GM11168 (cell line): ENCODE results near the gene ACTA1.
"Not testable (repeated sequence)": the region's sequence is repeated elsewhere in the genome, so short reads cannot be mapped to it uniquely, and the experiment has no call there.

Source experiments
- in situ Hi-C: fragments of 300-500 bp; cut with MboI; formaldehyde crosslinking; loops from one replicate; pipeline ENCODE4 v1.12.0; 2022; ENCODE audit warnings: low sequenced_read_pairs; ENCODE audit not compliant: unreplicated experiment

ACTA1 gene

DNA sequence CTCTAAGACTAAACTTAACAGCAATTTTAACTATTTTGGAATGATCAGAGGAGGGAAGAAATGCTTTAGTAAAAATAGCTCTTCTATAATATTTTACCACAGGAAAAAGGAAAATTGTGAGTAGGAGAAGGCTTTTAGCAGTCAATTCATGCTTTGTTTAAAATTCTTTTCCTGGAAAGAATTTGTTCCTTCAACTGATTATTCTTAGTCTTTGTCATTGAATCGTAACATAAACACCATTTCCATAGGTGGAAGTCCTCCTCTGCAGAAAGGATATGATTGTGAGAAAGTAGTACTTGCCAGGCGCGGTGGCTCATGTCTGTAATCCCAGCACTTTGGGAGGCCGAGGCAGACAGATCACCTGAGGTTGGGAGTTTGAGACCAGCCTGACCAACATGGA, 11.9 kb upstream of the ACTA1 start:
- in situ Hi-C loops, result no loop called here

DNA sequence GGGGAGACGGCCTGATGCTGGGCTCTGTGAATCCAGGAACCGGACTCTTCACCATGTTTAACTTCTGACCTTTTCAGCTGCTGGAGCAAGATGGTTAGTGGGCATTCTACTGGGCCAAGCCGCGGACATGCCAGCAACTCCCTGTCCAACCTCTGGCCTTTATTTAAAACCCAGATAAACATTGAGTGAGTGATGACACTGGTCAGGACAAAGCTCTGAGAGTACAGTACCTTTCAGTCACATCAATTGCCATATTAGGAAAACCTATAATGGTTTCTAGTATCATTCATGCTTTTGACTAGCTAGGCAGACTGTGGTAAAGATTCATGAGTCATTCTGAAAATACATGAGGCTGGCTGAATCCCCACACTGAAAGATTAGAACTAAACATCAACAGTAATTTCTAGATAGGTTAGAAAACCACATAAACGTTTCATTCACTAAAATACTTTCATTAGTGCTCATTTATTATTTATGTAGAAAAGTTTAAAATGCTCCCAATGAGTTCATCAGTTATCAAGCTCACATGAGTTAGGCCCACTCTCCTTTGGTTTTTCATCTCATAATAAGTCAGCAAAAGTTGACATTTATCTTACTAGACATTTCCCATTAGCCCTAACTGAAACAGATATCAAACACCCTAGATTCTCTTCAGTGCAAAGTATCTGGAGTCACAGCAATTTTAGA, 7.1 kb upstream of the ACTA1 start:
- in situ Hi-C loops, result no loop called here

DNA sequence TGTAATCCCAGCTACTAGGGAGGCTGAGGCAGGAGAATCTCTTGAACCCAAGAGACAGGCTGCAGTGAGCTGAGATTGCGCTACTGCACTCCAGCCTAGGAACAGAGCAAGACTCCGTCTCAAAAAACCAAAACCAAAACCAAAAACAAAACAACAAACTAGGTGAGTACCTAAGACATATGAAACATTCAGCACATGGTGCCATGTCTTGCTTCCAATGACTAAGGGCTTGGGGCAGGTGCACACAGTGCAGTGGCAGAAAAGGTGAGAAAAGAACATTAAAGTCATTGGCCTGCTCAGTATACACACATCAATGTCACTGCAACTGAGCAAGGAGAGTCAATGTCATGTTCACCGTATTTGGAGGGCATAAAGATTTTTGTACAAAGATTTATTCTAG, 4.1 kb upstream of the ACTA1 start:
- in situ Hi-C loops, result no loop called here

DNA sequence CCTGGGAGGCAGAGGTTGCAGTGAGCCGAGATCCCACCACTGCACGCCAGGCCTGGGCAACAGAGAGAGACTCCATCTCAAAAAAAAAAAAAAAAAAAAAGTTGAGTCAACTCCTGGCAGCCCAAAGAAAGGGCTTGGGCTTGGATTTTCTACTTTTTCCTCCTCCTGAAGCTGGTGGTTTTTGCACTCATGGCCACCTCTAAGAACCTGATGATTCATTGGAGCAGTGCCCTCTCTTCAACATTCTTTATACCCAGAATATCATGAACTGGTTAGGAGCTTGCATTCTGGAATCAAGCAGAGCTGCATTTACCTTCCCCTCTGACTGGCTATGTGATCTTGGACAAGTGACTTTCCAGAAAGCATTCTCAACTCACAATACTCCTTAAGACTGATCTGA, 3.5 kb upstream of the ACTA1 start:
- in situ Hi-C loops, result no loop called here

DNA sequence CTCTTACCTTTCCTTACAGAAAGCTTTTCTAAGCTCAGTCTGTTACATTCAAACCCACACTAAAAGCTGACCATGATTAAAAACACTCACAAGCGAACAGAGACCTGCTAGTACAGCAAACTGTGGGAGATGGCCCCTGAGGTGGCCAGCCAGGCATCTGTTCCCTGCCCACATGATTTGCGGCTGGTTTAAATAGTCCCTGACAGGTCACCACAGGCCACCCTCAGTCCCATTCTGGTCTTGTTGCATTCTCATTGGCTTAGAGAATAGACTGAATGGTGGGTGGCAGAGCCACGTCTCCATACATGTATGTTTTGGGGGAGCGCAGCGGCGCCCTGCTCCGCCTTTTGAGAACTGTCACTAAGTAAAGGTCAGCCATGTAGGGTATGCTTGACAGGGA, 2.3 kb upstream of the ACTA1 start:
- in situ Hi-C loops, result no loop called here

DNA sequence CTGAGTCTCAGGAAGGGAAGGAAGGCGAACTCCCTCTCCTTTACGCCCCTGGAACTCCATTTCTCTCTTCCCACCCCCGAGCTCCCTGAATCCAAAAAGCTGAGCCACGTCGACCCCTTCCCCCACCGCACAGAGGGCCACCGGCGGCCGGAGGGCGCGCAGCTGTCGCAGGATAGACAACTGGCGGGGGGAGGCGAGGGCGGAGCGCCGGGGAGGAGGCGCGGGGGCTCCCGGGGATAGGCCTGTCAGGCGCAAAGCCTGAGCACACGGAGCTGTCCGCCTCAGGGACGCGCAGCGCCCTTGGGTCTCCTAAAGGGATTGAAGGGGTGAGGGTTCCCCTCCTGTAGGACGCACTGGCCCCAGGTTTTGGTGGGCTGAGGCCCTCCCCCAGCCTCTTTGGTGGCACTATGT, 752 bp upstream of the ACTA1 start:
- in situ Hi-C loops, result no loop called here

DNA sequence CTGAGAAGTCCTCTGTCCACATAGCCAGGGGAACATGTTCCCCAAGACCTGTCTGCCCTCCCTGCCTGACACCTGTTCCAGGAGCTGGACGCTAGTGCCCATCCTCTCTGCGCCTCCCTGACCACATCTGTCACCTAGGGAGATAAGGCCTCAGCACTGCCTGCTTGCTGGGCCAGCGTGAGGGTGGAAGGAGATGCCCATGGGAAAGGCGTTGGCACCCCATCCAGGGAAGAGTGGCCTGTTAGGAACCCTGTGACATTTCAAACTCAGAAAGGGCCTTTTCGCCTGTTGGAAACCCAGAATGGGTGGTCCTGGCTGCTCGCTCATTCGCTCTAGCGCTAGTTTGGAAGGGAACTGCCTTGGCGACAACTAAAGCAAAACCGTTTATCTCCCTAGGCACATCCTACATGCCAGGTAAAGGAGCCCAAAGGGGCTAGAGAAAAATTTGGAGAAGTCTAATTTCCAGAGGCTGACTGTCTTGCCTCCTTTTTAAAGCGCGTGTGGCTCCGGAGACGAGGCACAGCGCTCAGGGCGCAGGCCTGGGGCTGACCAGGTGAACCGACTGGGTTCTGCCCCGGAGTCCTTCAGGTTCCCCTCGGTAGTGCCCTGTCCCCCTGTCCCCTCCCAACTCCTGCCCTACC, 410 bp downstream of the ACTA1 start:
- in situ Hi-C loops, result no loop called here

DNA sequence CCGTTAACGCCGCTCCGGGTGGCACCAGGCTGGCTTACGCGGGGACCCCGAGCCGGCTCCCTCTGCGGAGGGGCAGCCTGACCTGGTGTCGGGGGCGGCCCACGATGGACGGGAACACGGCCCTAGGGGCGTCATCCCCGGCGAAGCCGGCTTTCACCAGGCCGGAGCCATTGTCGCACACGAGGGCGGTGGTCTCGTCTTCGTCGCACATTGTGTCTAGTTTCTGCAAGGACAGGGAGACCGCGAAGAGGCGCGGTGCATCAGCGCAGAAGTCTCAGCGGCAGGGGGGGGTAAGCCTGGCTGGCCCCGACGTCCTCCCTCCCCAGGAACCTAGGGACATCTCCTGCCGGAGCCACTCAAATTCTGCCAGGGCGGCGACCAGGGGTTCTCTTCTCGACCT, 989 bp downstream of the ACTA1 start:
- in situ Hi-C loops, result no loop called here

DNA sequence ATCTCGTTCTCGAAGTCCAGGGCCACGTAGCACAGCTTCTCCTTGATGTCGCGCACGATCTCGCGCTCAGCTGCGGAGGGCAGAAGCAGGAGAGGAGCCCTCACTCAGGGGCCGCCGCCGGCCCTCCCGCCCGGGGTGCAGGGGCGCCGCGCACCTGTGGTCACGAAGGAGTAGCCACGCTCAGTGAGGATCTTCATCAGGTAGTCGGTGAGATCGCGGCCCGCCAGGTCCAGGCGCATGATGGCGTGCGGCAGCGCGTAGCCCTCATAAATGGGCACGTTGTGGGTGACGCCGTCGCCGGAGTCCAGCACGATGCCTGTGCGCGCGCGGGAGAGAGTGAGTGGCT, 1.8 kb downstream of the ACTA1 start:
- in situ Hi-C loops, result no loop called here

DNA sequence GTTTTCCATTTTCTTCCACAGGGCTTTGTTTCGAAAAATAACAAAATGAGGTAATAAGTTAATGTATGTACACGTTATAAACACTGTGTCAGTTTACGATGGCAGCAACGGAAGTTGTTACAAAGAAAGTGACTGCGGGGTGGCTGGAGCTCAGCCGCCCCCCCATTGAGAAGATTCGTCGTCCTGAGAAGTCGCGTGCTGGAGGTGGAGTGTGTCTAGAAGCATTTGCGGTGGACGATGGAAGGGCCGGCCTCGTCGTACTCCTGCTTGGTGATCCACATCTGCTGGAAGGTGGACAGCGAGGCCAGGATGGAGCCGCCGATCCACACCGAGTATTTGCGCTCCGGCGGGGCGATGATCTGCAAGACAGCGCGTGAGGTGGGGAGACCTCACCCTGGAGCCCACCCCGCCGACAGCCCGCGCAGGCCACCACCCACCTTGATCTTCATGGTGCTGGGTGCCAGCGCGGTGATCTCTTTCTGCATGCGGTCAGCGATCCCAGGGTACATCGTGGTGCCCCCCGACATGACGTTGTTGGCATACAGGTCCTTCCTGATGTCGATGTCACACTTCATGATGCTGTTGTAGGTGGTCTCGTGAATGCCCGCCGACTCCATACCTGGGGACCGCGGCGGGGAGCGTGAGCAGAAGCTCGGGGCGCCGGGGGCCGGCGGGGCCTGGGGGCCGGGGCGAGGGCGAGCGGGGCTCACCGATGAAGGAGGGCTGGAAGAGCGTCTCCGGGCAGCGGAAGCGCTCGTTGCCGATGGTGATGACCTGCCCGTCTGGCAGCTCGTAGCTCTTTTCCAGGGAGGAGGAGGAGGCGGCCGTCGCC, 2.4 kb downstream of the ACTA1 start:
- in situ Hi-C loops, result no loop called here

DNA sequence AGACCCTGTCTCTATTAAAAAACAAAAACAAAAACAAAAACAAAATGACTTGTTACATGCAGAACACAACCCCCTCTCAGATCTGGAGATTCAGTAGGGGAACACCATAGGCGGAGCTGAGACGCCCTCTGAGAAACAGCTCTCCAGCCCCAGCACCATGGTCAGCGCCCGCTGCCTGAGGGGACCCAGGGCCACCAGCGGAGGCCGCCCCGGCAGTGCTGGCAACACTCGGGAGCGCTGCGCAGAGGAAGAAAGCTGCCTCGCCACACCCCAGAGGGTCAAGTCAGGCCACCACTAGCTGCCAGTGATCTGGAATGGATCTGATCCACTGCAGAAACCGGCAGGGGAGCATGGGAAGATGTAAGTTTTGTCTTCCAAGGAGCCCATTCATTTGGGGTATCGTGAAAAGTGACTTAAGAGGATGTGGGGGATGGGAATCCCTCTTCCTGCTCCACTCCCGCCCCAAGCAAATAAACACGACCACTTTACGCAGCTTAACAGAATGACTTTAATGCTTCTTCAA, 3.1 kb downstream of the ACTA1 start:
- in situ Hi-C loops, result no loop called here

DNA sequence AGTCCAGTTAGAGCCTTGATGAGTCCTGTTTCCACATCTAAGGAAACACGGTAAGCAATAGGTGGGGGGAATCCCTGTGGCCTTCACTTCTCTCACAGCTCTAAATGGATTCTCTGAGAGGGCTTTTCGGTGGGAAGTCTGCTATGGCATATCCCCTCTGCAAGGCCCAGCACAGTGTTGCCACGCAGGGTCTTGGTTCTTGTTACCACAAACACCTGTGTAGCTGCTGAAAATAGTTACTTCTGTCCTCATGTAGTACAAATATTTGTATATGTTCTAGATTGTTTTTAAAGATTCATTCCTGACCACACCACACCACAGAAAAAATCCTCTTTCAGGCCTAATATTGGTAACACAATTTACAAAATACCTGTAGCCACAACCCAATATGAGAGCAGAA, 5.6 kb downstream of the ACTA1 start:
- in situ Hi-C loops, result no loop called here

DNA sequence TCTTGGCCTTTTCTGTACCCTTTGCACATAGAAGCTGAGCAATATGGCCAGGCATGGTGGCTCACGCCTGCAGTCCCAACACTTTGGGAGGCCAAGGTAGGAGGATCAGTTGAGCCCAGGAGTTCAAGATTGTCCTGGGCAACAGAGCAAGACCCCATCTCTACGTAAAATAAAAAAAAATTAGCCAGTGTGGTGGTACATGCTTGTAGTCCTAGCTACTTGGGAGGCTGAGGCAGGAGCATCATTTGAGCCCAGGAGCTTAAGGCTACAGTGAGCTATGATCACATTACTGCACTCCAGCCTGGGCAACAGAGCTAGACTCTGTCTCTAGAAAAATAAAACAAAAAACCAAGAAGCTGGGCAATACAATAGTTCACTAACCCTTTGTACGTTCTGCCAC, 6.3 kb downstream of the ACTA1 start:
- in situ Hi-C loops, result no loop called here

DNA sequence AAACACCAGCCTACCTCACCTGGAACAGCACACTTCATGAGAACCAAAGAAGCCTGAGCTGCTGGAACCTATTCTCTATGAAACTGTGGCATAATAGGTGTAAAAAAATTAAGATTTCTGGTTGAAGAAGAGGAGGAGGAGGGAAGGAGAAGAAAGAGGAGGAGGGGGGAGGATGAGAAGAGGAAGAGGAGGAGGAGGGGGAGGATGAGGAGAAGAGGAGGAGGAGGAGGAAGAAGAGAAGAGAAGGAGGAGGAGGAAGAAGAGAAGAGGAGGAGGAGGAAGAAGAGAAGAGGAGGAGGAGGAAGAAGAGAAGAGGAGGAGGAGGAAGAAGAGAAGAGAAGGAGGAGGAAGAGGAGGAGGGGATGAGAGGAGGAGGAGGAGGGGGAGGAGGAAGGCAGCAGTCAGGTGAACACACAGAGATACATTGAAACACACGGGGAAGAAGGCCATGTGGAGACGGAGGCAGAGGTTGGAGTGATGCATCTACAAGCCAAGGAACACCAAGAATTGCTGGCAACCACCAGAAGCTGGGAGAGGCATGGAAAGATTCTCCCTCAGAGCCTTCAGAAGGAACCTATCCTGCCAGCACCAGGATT, 8.2 kb downstream of the ACTA1 start:
- in situ Hi-C loops, result no loop called here

DNA sequence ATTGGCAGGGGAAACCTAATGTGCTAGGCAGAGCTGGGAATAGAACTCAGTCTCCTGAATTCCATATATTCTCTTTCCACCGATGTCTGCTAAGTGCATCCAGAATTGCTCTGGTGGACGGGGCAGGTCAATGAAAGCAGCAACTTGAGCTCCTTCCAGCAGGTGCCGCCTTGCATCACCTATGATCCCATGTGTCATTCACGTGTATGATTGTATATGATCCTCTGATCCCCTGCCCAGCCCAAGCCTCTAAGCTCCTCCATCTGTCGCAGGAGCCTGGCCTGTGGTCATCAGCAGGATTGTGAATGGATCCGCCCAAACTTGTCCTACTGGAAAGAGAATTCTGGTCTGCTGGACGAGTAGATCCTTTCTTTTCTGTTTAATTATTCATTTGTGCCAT, 13.1 kb downstream of the ACTA1 start:
- in situ Hi-C loops, result no loop called here

DNA sequence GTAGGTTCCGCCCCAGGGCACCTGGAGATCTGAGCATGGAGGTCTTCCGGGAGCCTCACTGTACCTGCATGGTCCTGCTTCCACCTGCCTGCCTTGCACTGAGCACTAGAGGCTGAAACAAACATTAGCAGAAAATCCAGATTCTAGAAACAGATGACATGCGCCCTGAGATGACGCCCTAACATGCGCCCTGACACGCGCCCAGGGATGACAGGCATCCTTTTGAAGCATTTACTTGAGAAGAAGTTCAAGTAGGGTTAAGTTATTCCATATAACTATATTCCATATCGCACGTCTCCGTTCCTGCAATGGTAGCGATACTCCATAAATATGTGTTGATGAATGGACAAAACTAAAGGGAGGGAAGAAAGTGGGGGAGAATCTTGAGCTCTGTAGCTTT, 13.7 kb downstream of the ACTA1 start:
- in situ Hi-C loops, result no loop called here

DNA sequence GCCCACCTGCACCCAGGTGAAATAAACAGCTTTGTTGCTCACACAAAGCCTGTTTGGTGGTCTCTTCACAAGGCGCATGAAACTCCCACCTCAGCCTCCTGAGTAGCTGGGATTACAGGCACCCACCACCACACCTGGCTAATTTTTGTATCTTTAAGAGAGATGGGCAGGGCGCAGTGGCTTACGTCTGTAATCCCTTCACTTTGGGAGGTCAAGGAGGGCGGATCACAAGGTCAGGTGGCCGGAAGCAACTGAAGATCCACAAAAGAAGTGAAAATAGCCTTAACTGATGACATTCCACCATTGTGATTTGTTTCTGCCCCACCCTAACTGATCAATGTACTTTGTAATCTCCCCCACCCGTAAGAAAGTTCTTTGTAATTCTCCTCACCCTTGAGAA, 15.3 kb downstream of the ACTA1 start:
- in situ Hi-C loops, result not testable (repeated sequence)

DNA sequence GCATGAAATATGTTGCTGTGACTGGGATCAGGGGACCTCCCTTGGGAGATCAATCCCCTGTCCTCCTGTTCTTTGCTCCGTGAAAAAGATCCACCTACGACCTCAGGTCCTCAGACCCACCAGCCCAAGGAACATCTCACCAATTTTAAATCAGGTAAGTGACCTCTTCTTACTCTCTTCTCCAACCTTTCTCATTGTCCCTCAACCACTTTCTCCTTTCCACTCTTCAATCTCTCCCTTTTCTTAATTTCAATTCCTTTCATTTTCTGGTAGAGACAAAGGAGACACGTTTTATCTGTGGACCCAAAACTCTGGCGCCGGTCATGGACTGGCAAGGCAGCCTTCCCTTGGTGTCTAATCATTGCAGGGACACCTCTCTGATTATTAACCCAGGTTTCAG, 21.1 kb downstream of the ACTA1 start:
- in situ Hi-C loops, result not testable (repeated sequence)

DNA sequence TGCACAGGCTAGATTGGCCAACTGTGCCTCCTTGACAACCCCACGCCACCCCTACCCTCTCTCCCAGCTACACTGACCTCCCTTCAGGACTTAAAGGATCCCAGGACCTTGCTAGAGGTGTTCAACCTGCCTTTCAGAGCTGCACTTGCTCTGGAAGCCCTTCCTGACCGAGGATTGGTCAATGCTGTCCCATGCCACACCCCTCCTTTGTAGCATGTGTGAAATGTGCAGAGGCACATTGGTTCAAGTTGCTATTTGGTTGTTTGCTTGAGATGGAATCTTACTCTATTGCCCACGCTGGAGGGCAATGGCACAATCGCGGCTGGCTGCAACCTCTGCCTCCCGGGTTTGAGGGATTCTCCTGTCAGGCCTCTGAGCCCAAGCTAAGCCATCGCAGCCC, 21.8 kb downstream of the ACTA1 start:
- in situ Hi-C loops, result no loop called here

DNA sequence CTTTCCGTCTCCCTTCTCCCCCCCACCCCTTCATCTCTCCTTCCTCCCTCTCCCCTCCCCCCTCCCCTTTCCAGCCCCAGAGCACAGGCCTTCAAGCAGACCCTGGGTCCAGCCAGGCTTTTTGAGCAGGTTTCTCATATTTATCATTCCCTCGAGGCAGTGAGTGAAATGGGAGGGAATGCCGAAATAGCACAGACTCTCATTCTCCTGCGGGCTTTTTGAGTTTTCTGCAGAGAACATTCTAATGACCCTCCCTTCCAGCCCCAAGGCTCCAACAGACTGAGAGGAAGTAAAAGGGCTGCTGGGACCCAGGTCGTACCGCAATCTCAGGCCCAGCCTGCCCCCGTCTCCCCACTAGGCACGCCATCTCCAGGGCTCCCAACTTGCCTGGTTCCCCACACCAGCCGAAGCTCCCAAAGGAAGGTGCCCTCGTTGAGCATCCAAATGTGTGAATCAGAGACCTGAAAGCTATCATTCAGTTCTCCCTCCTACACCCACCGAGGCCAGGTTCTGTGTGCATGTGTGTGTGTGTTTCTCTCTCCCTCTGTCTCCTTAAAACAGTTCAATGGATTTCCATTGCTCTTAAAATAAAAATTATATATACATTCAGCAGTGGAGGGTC, 22.3 kb downstream of the ACTA1 start:
- in situ Hi-C loops, result no loop called here
